ENCODE results near the gene FBRSL1. TPM values are rescaled to one million over a fixed set of nuclear protein-coding genes. Genes with fewer than 3 reads are reported as not detected.

FBRSL1 gene
- total and polyA plus RNA-seq, 2 of the 8 experiments (the other 6 are each of a cell fraction or from before 2014, with no cell fraction given) = 18.4 to 109 TPM

DNA sequence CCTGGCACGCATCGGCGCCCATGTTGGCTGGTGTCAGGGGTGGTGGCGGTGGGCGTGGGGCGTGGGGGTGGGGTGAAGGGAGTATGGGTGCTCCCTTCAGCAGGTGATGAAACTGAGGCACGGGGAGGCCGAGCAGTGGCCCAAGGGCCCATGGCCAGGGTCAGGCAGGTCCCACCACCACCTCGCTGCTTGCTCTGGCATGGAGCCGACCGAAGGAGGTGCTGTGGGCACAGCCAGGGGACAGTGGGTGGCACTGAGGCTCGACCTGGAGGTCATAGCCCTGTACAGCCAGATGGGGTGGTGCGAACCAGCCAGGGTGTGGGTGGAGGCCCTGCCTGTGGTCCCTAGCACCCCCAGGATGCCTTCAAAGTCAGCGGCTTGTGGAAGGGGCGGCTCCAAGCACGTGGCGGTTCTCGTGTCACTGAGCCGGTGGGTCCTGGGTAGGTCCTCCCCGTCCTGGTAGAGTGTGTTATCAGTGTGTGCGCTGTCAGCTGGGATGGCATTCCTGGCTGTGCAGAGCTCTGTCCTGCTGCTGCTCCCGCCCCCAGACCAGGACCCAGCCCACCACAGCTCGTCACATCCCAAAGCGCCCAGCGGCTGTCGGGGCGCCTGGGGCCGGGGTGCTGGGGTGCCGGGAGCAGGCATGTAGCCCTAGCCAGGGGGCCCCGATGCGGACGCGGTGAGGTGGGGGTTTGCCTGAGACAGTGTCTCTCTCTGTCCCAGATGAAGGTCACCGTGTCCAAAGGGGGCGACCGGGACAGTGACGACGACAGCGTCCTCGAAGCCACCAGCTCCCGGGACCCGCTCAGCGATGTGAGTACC lies 35.3 kb downstream of the FBRSL1 start:
- Histone ChIP-seq H4K8ac (ENCODE audit: extremely low read depth, insufficient read depth, low read length) (no peak overlapping the region; the same call in 1 of the 2 replicates), H3K23me2 (ENCODE audit: low read depth, low read length) (no peaks in the 10 kb centered on the region), H3K9me3 (ENCODE audit: insufficient read depth in 2 of 2, low read depth in 1 of 2, low read length in 1 of 2) (peaks cover 0 to 7% of the 10 kb centered on the region in 2 experiments; a peak in 2 of 4 replicates), H3K79me2 (ENCODE audit: control insufficient read depth in 1 of 2, insufficient read depth in 2 of 2, low read length in 2 of 2) (no peaks in the 10 kb centered on the region), H3K79me1 (ENCODE audit: low read depth, low read length) (no peaks in the 10 kb centered on the region; the same call in 1 of the 2 replicates), H3K18ac (ENCODE audit: extremely low read depth, low read length) (no peak overlapping the region), H3K56ac (replicated peaks; ENCODE audit: insufficient read length, low read depth, low read length) (no peak overlapping the region), H4K20me1 (replicated peaks in 1 of 2; ENCODE audit: control insufficient read depth in 1 of 2, insufficient read depth in 2 of 2, low read length in 2 of 2) (peaks cover 7 to 25% of the 10 kb centered on the region in 2 experiments), H3K4me2 (ENCODE audit: insufficient read depth in 1 of 2, low read depth in 2 of 2, low read length in 2 of 2) (0 out of 4 replicates have a peak overlapping the region, but pooled peaks of 1 of the 2 experiments have one; percentile 27), H2BK20ac (ENCODE audit: low read length) (no peak overlapping the region), H3K14ac (ENCODE audit: insufficient read length) (no peak overlapping the region), H2BK5ac (ENCODE audit: low read depth, low read length) (no peak overlapping the region), H2BK15ac (ENCODE audit: low read length) (peak overlapping the region; percentile 29; the same call in 1 of the 2 replicates), H2BK120ac (replicated peaks; ENCODE audit: low read depth, low read length) (no peak overlapping the region), H3K4ac (replicated peaks; ENCODE audit: insufficient read length, low read depth, low read length) (no peak overlapping the region), H3K27ac (ENCODE audit: low read depth, low read length) (no peak overlapping the region), H3K27me3 (replicated peaks in 1 of 4; ENCODE audit: control insufficient read depth in 3 of 4, extremely low read depth in 1 of 4, insufficient read depth in 3 of 4, low read length in 3 of 4) (peaks cover 0 to 27% (median 27%) of the 10 kb centered on the region in 4 experiments; a peak in 5 of 7 replicates), H4K5ac (ENCODE audit: insufficient read length, low read depth, low read length) (no peak overlapping the region), H3K23ac (ENCODE audit: insufficient read length) (no peak overlapping the region), H3K9ac (replicated peaks in 1 of 4; ENCODE audit: extremely low read depth in 1 of 4, low read depth in 3 of 4, low read length in 3 of 4) (no peak overlapping the region), H4K91ac (replicated peaks; ENCODE audit: insufficient read length, low read length) (no peak overlapping the region), H3K4me1 (replicated peaks in 1 of 4; ENCODE audit: control insufficient read depth in 3 of 4, insufficient read depth in 4 of 4, low read length in 3 of 4) (peaks cover 0 to 15% (median 11%) of the 10 kb centered on the region in 4 experiments; a peak in 6 of 7 replicates), H3K36me3 (ENCODE audit: control insufficient read depth in 2 of 4, insufficient read depth in 4 of 4, low read length in 3 of 4) (no peaks in the 10 kb centered on the region), H2BK12ac (ENCODE audit: low read depth, low read length) (peak overlapping the region; percentile 27; the same call in 1 of the 2 replicates), H2AK5ac (ENCODE audit: low read depth, low read length) (no peak overlapping the region), H3K4me3 (ENCODE audit: extremely low read depth in 1 of 4, insufficient read depth in 2 of 4, low read depth in 3 of 4, low read length in 4 of 4) (no peak overlapping the region), H2AFZ (ENCODE audit: low read length) (no peak overlapping the region)
- TF ChIP-seq RFX5 (IDR thresholded peaks at IDR 0.05; ENCODE audit: borderline replicate concordance, low read depth, low read length) (no peak), TCF12 (IDR thresholded peaks at IDR 0.05; ENCODE audit: low read depth, low read length) (no peak), SIN3A (conservative IDR thresholded peaks at IDR 0.05 in 1 of 2, IDR thresholded peaks at IDR 0.05 in 1 of 2; ENCODE audit: low read depth in 1 of 2, low read length in 2 of 2) (no peak), CEBPB (IDR thresholded peaks at IDR 0.05; ENCODE audit: low read depth, low read length) (no peak), CREB1 (IDR thresholded peaks at IDR 0.05) (no peak), NRF1 (IDR thresholded peaks at IDR 0.05; ENCODE audit: low read depth, low read length) (no peak), RXRA (IDR thresholded peaks at IDR 0.05; ENCODE audit: insufficient read depth, low read depth, low read length) (no peak), USF2 (IDR thresholded peaks at IDR 0.05; ENCODE audit: low read length) (no peak), ATF3 (IDR thresholded peaks at IDR 0.05; ENCODE audit: insufficient read depth, low read depth, low read length) (no peak)
- DNase-seq (ENCODE audit: low read depth in 1 of 2, low spot score in 2 of 2) (no peak), FAIRE-seq (no peak)
- WGBS, 2 experiments (ENCODE audit: extremely low coverage in 1 of 2, insufficient coverage in 1 of 2, insufficient read length in 1 of 2, insufficient replicate concordance in 2 of 2, low coverage in 1 of 2, low lambda C conversion rate in 2 of 2, missing lambda C conversion rate in 1 of 2) = 94% methylated on average over 35 of the region's 43 CpGs; no CpG with 5 or more reads in 1 of the 2 experiments
- CTCF ChIA-PET (ENCODE audit: partially characterized antibody) = interaction anchor here (0.8 to 8.6 kb wide), 16 partner anchors 9 to 132 kb away, joined by 3 to 83 read pairs (median 4); no protein-coding TSS in a partner anchor
- POLR2A ChIA-PET (ENCODE audit: partially characterized antibody) = interaction anchor here (0.9 to 1.2 kb wide), 3 partner anchors 10 to 36 kb away, joined by 3 read pairs; no protein-coding TSS in a partner anchor
